NCI-H748 (cell line): ENCODE data around the gene BTBD10.

ENCODE experiments used
- DNase-seq: peaks from one replicate; lab custom pipeline; 2025; ENCODE audit not compliant: unreplicated experiment; lab: John Stamatoyannopoulos, UW

BTBD10 gene

DNA sequence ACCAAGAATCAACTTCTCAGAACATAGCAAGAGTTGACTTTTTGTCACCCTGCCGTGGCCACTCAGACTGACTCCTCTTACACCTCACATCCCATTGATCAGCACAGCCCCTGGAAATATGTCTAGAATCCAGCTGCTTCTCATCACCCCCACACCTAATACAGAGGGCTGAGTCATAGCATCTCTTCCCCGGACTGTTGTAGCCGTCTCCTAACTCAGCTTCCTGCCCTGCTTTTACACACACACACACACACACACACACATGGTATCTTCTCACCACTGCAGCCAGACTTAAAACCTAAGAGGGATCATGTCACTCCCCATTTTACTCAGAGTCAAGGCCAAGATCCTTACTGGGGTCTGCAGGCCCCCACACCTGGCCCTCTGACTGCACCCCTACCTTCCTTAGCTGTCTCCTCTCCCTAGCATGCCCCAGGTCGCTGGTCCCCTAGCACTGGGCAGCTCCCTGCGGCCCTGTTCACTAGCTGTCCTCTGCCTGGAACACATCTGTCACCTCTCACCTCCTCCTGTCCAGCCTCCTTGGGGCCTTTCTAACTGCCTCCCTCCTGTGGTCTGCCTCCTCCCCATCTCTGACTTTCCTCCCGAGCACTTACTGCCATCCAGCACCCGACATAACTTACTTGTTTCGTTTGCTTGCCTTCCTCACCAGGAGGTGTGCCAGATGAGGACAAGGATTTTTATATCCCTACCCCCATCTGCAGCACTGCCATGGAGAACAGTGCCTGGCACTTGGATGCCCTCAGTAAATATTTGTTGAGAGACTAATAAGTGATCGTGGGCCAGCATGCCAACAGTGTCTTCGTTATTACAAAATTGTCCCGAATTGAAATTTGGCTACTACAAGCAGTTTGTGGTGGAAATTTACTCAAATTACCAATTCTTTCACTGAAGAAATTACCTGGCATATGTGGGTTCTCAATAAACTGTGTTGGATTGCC is 123.5 kb downstream of the BTBD10 start:
- DNase-seq: no peak

DNA sequence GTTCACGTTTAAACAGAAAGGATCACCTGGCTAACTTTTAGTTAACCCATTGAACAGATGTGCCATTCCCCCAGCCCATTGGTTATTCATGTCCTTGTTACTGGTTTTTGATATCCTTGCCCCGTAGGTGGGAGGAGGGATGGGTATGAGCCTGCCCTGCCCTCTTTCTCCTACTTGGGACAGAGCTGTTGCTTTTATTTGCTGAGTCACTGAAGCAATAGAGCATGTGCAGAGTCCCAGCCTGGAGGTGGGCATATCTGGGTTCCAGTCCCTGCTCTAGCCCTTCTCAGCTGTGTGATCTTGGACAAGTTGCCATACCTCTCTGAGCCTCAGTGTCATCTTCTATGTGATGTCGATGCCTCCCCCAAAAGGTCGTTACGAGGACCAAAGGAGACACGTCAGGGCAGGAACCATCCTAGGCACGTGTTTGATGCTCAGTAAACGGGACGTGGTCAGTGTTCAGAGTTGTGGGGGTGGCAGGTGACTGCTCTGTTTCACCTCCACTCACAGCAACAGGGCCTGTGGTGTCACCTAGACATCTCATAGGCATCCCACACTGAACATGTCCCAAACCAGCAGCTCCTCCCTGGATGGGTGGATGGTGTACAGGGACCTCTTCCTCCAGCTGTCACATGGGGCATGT is 124.5 kb downstream of the BTBD10 start:
- no peak for DNase-seq

DNA sequence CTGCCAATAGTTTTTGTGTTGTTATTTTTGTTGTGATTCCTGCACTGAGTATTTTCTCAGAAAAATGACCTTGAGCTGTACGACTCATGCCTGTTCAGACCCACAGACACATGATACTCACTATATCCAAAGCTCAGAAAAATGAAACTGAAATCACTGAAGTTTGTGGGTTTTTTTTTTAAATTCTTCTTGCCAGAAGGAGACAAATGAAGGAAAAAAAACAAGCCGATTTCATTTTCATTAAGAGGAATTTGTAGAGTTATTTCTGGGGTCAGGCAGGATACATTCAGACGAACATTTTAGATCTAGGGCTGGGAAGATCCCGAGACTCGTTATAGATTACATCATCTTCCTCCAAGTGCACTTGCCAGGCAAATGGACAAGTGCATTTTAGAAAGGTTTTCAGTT is 125.0 kb downstream of the BTBD10 start:
- no peak for DNase-seq
